ENCODE results near the gene CYP4A11. TPM values are rescaled to one million over a fixed set of nuclear protein-coding genes. Genes with fewer than 3 reads are reported as not detected.
"Not testable (repeated sequence)": the region's sequence is repeated elsewhere in the genome, so short reads cannot be mapped to it uniquely, and the experiment has no call there.

The CYP4A11 gene
- total RNA-seq, 2 donors from 2014 or later, result 0.57 TPM; not detected in 1

DNA sequence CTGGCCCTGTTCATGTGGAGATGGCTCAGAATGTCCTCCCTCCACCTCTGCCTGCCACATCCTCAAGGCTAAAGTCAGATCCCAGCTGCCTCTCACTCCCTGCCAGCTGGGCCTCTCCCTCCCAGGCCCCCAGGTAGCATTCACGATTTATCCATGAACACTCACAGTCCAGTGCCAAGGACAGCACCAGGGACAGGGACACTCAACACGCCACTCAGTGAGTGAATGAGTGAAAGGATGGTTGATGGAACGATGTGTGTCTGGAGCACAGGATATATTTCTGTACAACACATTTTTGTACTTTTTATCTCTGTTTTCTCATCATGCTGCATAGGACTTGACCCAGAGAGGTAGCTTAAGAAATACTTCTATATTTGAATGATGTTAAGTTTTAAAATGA is 10.1 kb downstream of the CYP4A11 start:
- Histone ChIP-seq H3K27ac (no peak overlapping the region), H3K36me3 (no peaks in the 10 kb centered on the region), H3K27me3 (no peaks in the 10 kb centered on the region), H3K4me3 (no peak overlapping the region), H3K9me3 (no peaks in the 10 kb centered on the region), H3K9ac (ENCODE audit: low read depth in 2 of 2, low read length in 2 of 2) (no peak overlapping the region), H3K4me1 (no peaks in the 10 kb centered on the region)
- TF ChIP-seq, protein P1, sequence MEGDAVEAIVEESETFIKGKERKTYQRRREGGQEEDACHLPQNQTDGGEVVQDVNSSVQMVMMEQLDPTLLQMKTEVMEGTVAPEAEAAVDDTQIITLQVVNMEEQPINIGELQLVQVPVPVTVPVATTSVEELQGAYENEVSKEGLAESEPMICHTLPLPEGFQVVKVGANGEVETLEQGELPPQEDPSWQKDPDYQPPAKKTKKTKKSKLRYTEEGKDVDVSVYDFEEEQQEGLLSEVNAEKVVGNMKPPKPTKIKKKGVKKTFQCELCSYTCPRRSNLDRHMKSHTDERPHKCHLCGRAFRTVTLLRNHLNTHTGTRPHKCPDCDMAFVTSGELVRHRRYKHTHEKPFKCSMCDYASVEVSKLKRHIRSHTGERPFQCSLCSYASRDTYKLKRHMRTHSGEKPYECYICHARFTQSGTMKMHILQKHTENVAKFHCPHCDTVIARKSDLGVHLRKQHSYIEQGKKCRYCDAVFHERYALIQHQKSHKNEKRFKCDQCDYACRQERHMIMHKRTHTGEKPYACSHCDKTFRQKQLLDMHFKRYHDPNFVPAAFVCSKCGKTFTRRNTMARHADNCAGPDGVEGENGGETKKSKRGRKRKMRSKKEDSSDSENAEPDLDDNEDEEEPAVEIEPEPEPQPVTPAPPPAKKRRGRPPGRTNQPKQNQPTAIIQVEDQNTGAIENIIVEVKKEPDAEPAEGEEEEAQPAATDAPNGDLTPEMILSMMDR (IDR thresholded peaks at IDR 0.05), result no peak
- intact Hi-C loops (cut with DNase I), result no loop called here
- no peak for DNase-seq

DNA sequence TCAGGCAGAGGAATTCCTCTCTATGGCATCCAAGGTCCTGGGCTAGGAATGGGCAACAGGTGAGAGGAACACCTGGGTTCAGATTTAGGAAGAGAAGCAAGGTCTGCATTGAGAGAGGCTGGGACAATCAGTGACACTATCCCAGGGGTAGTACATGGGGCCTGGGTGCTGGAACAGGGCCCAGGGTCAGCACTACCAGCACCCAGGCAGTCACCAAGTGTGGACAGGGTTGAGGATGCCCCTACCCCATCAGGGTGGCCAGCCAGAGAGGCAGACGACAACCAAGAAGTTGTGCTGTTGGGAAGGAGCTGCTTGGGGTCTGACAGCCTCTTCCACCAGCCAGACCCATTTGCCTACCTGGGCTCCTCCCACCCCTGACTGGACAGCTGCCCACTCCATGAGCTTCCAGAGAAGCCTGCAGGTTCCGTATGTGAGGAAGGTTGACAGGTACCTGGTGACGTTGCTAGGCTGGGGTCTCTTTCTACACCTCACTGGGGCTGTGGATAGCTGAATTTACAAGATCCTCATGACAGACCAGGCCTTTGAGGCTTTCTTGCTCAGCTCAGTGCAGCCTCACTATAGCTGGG is 13.9 kb downstream of the CYP4A11 start:
- TF ChIP-seq, protein P1 (IDR thresholded peaks at IDR 0.05), result no peak
- Histone ChIP-seq H3K9ac (ENCODE audit: low read depth in 2 of 2, low read length in 2 of 2) (no peak overlapping the region), H3K27ac (no peak overlapping the region), H3K36me3 (no peaks in the 10 kb centered on the region), H3K9me3 (no peaks in the 10 kb centered on the region), H3K4me1 (no peaks in the 10 kb centered on the region), H3K27me3 (no peaks in the 10 kb centered on the region), H3K4me3 (no peak overlapping the region)
- intact Hi-C loops (cut with DNase I), result no loop called here
- no peak for DNase-seq

DNA sequence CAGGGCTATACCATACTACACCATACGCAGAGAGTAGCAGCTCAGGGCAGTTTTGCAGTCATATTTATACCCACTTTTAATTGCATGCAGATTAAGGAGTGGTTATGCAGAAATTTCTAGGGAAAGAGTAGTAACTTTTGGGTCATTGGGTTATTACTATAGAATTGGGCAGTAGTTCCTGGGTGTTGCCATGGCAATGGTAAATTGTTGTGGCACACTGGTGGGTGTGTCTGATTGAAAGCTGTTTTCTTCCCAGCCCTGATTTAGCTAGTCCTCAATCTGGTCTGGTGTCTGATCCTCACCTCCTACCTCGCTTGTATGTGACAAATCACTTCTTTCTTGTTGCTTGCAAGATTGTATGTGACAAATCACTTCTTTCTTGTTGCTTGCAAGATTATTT is 30.5 kb downstream of the CYP4A11 start:
- H3K4me1 ChIP-seq, result no peaks in the 10 kb centered on the region
- intact Hi-C loops (cut with DNase I), result no loop called here
- no peak for DNase-seq

DNA sequence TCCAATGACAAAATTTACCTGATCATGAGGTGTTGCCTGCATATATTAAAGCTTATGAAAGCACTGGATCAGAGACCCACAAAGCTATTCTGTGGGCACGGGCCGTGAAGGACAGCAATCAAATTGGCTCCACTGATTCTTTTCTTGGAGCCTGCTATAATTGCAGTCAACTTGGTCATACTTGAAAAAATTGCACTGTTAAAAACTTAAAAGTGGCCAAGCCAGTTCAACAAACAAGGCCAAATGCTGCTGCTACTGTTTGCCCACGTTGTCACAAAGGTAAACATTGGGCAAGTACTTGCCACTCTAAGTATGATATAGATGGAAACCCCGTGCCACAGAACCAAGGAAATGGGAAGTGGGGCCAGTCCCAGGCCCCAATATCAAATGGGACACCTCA is 37.8 kb downstream of the CYP4A11 start:
- no peak overlapping the region for H3K4me3 ChIP-seq
- no peaks in the 10 kb centered on the region for H3K27me3 ChIP-seq
- DNase-seq, result no peak
- intact Hi-C loops (cut with DNase I), result no loop called here
- TF ChIP-seq, protein P1 (IDR thresholded peaks at IDR 0.05), result no peak
- H3K9ac ChIP-seq (ENCODE audit: low read depth in 2 of 2, low read length in 2 of 2), result no peak overlapping the region
- no peaks in the 10 kb centered on the region for H3K9me3 ChIP-seq
- H3K27ac ChIP-seq, result no peak overlapping the region
- H3K4me1 ChIP-seq, result no peaks in the 10 kb centered on the region
- H3K36me3 ChIP-seq, result no peaks in the 10 kb centered on the region

More for the DNA sequence above, 30.5 kb downstream of the CYP4A11 start:
- Histone ChIP-seq H3K4me3 (no peak overlapping the region), H3K9ac (ENCODE audit: low read depth in 2 of 2, low read length in 2 of 2) (no peak overlapping the region), H3K27me3 (no peaks in the 10 kb centered on the region), H3K9me3 (no peaks in the 10 kb centered on the region), H3K36me3 (no peaks in the 10 kb centered on the region), H3K27ac (no peak overlapping the region)
- TF ChIP-seq, protein P1 (IDR thresholded peaks at IDR 0.05), result no peak

DNA sequence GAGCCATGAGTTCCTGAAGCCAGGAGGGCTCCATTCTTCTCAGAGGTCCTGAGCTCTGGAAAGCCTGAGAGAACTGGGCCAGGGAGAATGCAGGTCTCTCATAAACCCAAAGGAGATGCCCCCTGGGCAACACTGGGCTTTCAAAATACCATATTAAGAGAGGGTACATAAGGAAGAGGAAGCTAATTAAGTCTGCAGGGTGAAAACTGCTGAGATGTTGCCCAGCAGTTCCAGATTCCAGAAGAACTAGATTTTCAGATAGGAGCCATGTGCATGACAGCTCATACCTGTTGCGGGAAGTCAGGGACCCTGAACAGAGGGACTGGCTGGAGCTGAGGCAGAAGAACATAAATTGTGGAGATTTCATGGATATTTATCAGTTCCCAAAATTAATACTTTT is 40.9 kb downstream of the CYP4A11 start:
- TF ChIP-seq, protein P1 (IDR thresholded peaks at IDR 0.05), result no peak
- no peaks in the 10 kb centered on the region for H3K4me1 ChIP-seq
- intact Hi-C loops (cut with DNase I), result no loop called here
- no peak for DNase-seq
- H3K4me3 ChIP-seq, result no peak overlapping the region
- H3K27me3 ChIP-seq, result no peaks in the 10 kb centered on the region
- no peaks in the 10 kb centered on the region for H3K36me3 ChIP-seq
- H3K27ac ChIP-seq, result no peak overlapping the region
- no peak overlapping the region for H3K9ac ChIP-seq (ENCODE audit: low read depth in 2 of 2, low read length in 2 of 2)
- no peaks in the 10 kb centered on the region for H3K9me3 ChIP-seq

DNA sequence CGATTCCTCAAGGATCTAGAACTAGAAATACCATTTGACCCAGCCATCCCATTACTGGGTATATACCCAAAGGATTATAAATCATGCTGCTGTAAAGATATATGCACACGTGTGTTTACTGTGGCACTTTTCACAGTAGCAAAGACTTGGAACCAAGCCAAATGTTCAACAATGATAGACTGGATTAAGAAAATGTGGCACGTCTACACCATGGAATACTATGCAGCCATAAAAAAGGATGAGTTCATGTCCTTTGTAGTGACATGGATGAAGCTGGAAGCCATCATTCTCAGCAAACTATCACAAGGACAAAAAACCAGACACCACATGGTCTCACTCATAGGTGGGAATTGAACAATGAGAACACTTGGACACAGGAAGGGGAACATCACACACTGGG is 59.6 kb downstream of the CYP4A11 start:
- H3K4me3 ChIP-seq; H3K4me1 ChIP-seq; intact Hi-C loops (cut with DNase I); H3K9me3 ChIP-seq; DNase-seq; H3K27ac ChIP-seq; H3K9ac ChIP-seq (ENCODE audit: low read depth in 2 of 2, low read length in 2 of 2); H3K36me3 ChIP-seq; H3K27me3 ChIP-seq: not testable (repeated sequence)

Other genes with a start within 250 kb of the CYP4A11 start
- 100 to 1,000 TPM in 1 of 2 donors, 10 to 100 TPM in 1; 87.4 to 114 TPM for gene EFCAB14, start 222.4 kb downstream of the CYP4A11 start, total RNA-seq
- gene CYP4B1, start 142.4 kb downstream of the CYP4A11 start, total RNA-seq, result 1 to 10 TPM in 1 of 2 donors, not detected in 1; 1.2 TPM
- 1 to 10 TPM in 1 of 2 donors, under 1 TPM in 1; 0.57 to 1.7 TPM for gene CYP4X1, start 82.2 kb upstream of the CYP4A11 start, total RNA-seq
- not detected for gene CYP4Z1, start 125.8 kb upstream of the CYP4A11 start, total RNA-seq
- gene CYP4A22, start 196.0 kb upstream of the CYP4A11 start, total RNA-seq, result not detected
- gene PDZK1IP1, start 248.6 kb upstream of the CYP4A11 start, total RNA-seq, result 10 to 100 TPM; 40.6 to 85.2 TPM